Mesenchymal stem cell (in vitro differentiated cells and primary cell): ENCODE data around the gene SRPK2.

Source experiments
- DNase-seq: peaks from one replicate; pipeline ENCODE4 v3.0.0-alpha.2; 2013
- H2AFZ ChIP-seq: one replicate; pipeline ENCODE4 v1.6.1; 2013; ENCODE audit warnings: low read depth, mild to moderate bottlenecking, control low read depth, inconsistent platforms, low read length, moderate library complexity
- H2AK5ac ChIP-seq: 2 replicates; pipeline ENCODE4 v1.6.1; 2013; ENCODE audit warnings: low read length, moderate library complexity, mild to moderate bottlenecking, inconsistent platforms; ENCODE audit not compliant: severe bottlenecking
- H2BK120ac ChIP-seq: one replicate; pipeline ENCODE4 v1.6.1; 2013; ENCODE audit warnings: low read depth, mild to moderate bottlenecking, inconsistent platforms, low read length, moderate library complexity
- H2BK12ac ChIP-seq, 2 experiments: one replicate each; pipeline ENCODE4 v1.6.1; 2013; ENCODE audit warnings: inconsistent platforms in 2 of 2, low read length in 2 of 2, mild to moderate bottlenecking in 2 of 2, moderate library complexity in 2 of 2, control low read depth in 1 of 2
- H2BK15ac ChIP-seq: one replicate; pipeline ENCODE4 v1.6.1; 2013; ENCODE audit warnings: mild to moderate bottlenecking, low read depth, inconsistent platforms; ENCODE audit not compliant: poor library complexity, severe bottlenecking
- H2BK5ac ChIP-seq: 2 replicates; pipeline ENCODE4 v1.6.1; 2013; ENCODE audit warnings: low read depth, mild to moderate bottlenecking, low read length, control low read depth, inconsistent platforms; ENCODE audit not compliant: poor library complexity, severe bottlenecking
- H3K14ac ChIP-seq, 2 experiments: one replicate each; pipeline ENCODE4 v1.6.1; 2013; ENCODE audit warnings: inconsistent platforms in 2 of 2, low read length in 2 of 2, control low read depth in 1 of 2, mild to moderate bottlenecking in 1 of 2, moderate library complexity in 1 of 2
- H3K18ac ChIP-seq, 2 experiments: one replicate each; pipeline ENCODE4 v1.6.1; 2013; ENCODE audit warnings: inconsistent platforms in 2 of 2, low read length in 2 of 2, control low read depth in 1 of 2, low read depth in 1 of 2, mild to moderate bottlenecking in 1 of 2
- H3K23ac ChIP-seq, 2 experiments: one replicate each; pipeline ENCODE4 v1.6.1; 2013; ENCODE audit warnings: inconsistent platforms in 2 of 2, low read length in 2 of 2, mild to moderate bottlenecking in 2 of 2, moderate library complexity in 2 of 2, control low read depth in 1 of 2
- H3K27ac ChIP-seq: 2 replicates; pipeline ENCODE4 v1.5.1; 2013; ENCODE audit warnings: mild to moderate bottlenecking, moderate library complexity, low read length, control low read depth, inconsistent platforms; ENCODE audit not compliant: poor library complexity, severe bottlenecking
- H3K27me3 ChIP-seq, 2 experiments: 2 replicates each; pipeline versions ENCODE4 v1.6.1 to v1.7.0; 2013; ENCODE audit warnings: low read length in 2 of 2, mild to moderate bottlenecking in 2 of 2, moderate library complexity in 2 of 2, control low read depth in 1 of 2, inconsistent platforms in 1 of 2; ENCODE audit not compliant: control insufficient read depth in 1 of 2, insufficient read depth in 1 of 2
- H3K36me3 ChIP-seq, 2 experiments: 2 replicates each; pipeline versions ENCODE4 v1.6.1 to v1.7.0; 2013; ENCODE audit warnings: low read length in 2 of 2, control low read depth in 1 of 2, inconsistent platforms in 1 of 2, low read depth in 1 of 2, mild to moderate bottlenecking in 1 of 2; ENCODE audit not compliant: insufficient read depth in 2 of 2, control insufficient read depth in 1 of 2
- H3K4ac ChIP-seq, 2 experiments: one replicate each; pipeline ENCODE4 v1.6.1; 2013; ENCODE audit warnings: inconsistent platforms in 2 of 2, low read length in 2 of 2, mild to moderate bottlenecking in 2 of 2, moderate library complexity in 2 of 2, control low read depth in 1 of 2, low read depth in 1 of 2
- H3K4me1 ChIP-seq: 2 replicates; pipeline ENCODE4 v1.6.1; 2013; ENCODE audit warnings: low read depth, low read length, control low read depth; ENCODE audit not compliant: control insufficient read depth, insufficient read depth
- H3K4me2 ChIP-seq: 2 replicates; pipeline ENCODE4 v1.6.1; 2013; ENCODE audit warnings: low read length, mild to moderate bottlenecking, inconsistent platforms; ENCODE audit not compliant: poor library complexity, severe bottlenecking
- H3K4me3 ChIP-seq, 2 experiments: 2 replicates each; pipeline versions ENCODE4 v1.5.1 to v1.7.0; 2013; ENCODE audit warnings: low read length in 2 of 2, mild to moderate bottlenecking in 2 of 2, control low read depth in 1 of 2, low read depth in 1 of 2; ENCODE audit not compliant: insufficient read depth in 1 of 2
- H3K79me1 ChIP-seq: replicated peaks from 2 replicates; pipeline ENCODE4 v1.6.1; 2013; ENCODE audit warnings: mild to moderate bottlenecking, control low read depth, low read length, inconsistent platforms; ENCODE audit not compliant: poor library complexity, severe bottlenecking
- H3K9ac ChIP-seq: 2 replicates; pipeline ENCODE4 v1.7.0; 2013; ENCODE audit warnings: mild to moderate bottlenecking, low read length, moderate library complexity
- H3K9me3 ChIP-seq: 2 replicates; pipeline ENCODE4 v1.7.0; 2013; ENCODE audit warnings: mild to moderate bottlenecking, low read length; ENCODE audit not compliant: control insufficient read depth
- H4K8ac ChIP-seq: one replicate; pipeline ENCODE4 v1.6.1; 2013; ENCODE audit warnings: inconsistent platforms, mild to moderate bottlenecking, low read length, moderate library complexity
- H4K91ac ChIP-seq: one replicate; pipeline ENCODE4 v1.6.1; 2013; ENCODE audit warnings: mild to moderate bottlenecking, low read length, inconsistent platforms
- WGBS: methylation state at CpG from one replicate; pipeline ENCODE4 v1.1.7; 2013; ENCODE audit warnings: mixed read lengths; 5-methylcytosine and 5-hydroxymethylcytosine counted together

SRPK2 gene

GRCh38 chr7:105096306-105096705 lies 292.4 kb downstream of the SRPK2 start:
- no peak overlapping the region for H3K23ac ChIP-seq
- no peak overlapping the region for H3K27ac ChIP-seq
- no peak overlapping the region for H2AFZ ChIP-seq
- H2BK120ac ChIP-seq, result no peak overlapping the region
- H4K8ac ChIP-seq, result no peak overlapping the region
- H2BK5ac ChIP-seq, result no peak overlapping the region
- DNase-seq, result no peak
- no peak overlapping the region for H2BK12ac ChIP-seq
- H3K36me3 ChIP-seq, result peaks cover 7 to 97% of the 10 kb centered on the region in 2 experiments
- H3K27me3 ChIP-seq, result no peaks in the 10 kb centered on the region
- no peak overlapping the region for H2BK15ac ChIP-seq
- no peak overlapping the region for H3K9ac ChIP-seq
- no peak overlapping the region for H3K4ac ChIP-seq
- H3K9me3 ChIP-seq, result no peaks in the 10 kb centered on the region
- H3K4me2 ChIP-seq, result no peak overlapping the region
- H3K4me1 ChIP-seq, result peaks cover 5% of the 10 kb centered on the region
- no peak overlapping the region for H3K18ac ChIP-seq
- no CpG with 5 or more reads among the region's 3 CpGs for WGBS
- no peak overlapping the region for H2AK5ac ChIP-seq
- no peak overlapping the region for H3K4me3 ChIP-seq
- no peak overlapping the region for H4K91ac ChIP-seq
- H3K79me1 ChIP-seq, result peaks cover 4% of the 10 kb centered on the region
- no peak overlapping the region for H3K14ac ChIP-seq

DNA sequence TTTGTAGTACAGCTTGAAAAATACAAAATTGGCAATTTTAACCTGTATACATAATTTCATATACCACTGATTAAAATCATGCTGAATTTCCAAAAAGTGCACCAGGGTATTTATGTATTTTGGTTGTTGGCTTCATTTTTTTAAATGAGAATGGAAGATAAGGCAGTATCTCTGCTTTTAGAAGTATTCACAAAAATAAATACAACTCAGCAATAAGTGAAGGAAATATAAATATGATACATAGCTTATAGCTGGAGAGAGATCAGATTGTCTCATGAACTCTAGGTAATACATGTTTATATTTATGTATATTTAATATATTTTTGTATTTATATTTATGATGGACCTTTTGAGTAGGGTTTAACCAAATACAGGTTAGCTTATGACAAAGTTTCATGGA lies 293.8 kb downstream of the SRPK2 start:
- Histone ChIP-seq H2BK120ac (no peak overlapping the region), H4K91ac (no peak overlapping the region), H3K9ac (no peak overlapping the region), H3K14ac (no peak overlapping the region), H3K4ac (no peak overlapping the region), H4K8ac (no peak overlapping the region), H3K36me3 (peaks cover 7 to 97% of the 10 kb centered on the region in 2 experiments), H3K27ac (no peak overlapping the region), H3K4me2 (no peak overlapping the region), H3K4me1 (peaks cover 5% of the 10 kb centered on the region), H3K79me1 (peaks cover 6% of the 10 kb centered on the region), H2AFZ (no peak overlapping the region), H3K9me3 (no peaks in the 10 kb centered on the region), H3K4me3 (no peak overlapping the region), H2AK5ac (no peak overlapping the region), H2BK15ac (no peak overlapping the region), H2BK5ac (no peak overlapping the region), H3K23ac (no peak overlapping the region), H3K18ac (no peak overlapping the region), H2BK12ac (no peak overlapping the region), H3K27me3 (no peaks in the 10 kb centered on the region)
- no peak for DNase-seq

DNA sequence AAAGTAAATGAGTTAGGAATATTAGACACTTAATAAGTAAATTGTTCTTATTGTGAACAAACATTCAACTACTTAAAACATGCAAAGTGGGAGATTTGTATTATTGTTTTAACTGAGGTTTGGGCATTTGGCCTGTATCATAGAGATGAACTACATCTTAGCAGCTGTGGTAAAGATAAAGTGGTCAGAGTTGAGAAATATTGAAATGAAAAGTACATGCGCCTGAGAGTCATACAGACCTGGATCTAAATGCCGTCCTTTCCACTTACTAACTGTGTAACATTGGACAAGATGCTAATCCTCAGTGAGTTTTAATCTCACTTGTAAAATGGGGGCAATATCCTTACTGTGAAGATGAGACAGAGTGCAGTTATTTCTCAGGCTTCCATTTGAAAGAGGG lies 300.3 kb downstream of the SRPK2 start:
- Histone ChIP-seq H3K4ac (no peak overlapping the region), H3K23ac (no peak overlapping the region), H3K27ac (no peak overlapping the region), H2BK12ac (no peak overlapping the region), H2BK5ac (no peak overlapping the region), H3K4me3 (no peak overlapping the region), H3K18ac (no peak overlapping the region), H4K8ac (no peak overlapping the region), H4K91ac (no peak overlapping the region), H3K14ac (no peak overlapping the region), H3K9ac (no peak overlapping the region), H3K27me3 (no peaks in the 10 kb centered on the region), H3K4me1 (no peaks in the 10 kb centered on the region), H3K79me1 (peaks cover 9% of the 10 kb centered on the region), H3K9me3 (no peaks in the 10 kb centered on the region), H3K4me2 (no peak overlapping the region), H2BK15ac (no peak overlapping the region), H2AFZ (no peak overlapping the region), H2BK120ac (no peak overlapping the region), H2AK5ac (no peak overlapping the region), H3K36me3 (peaks cover 19 to 86% of the 10 kb centered on the region in 2 experiments)
- 100% methylated on average over 1 of the region's 2 CpGs for WGBS
- DNase-seq, result no peak

- no peak overlapping the region for H3K4ac ChIP-seq
- H3K79me1 ChIP-seq, result peaks cover 11% of the 10 kb centered on the region
- WGBS, result 96% methylated on average over 5 of the region's 6 CpGs
These were observed 300.7 kb downstream of the SRPK2 start for GRCh38 chr7:105087981-105088380.

More at GRCh38 chr7:105087981-105088380, 300.7 kb downstream of the SRPK2 start:
- H2AK5ac ChIP-seq, result no peak overlapping the region
- no peak overlapping the region for H3K4me2 ChIP-seq
- no peak overlapping the region for H4K8ac ChIP-seq
- H3K9me3 ChIP-seq, result no peaks in the 10 kb centered on the region
- no peak overlapping the region for H3K18ac ChIP-seq
- DNase-seq, result no peak
- H2BK15ac ChIP-seq, result no peak overlapping the region
- H3K36me3 ChIP-seq, result peaks cover 19 to 86% of the 10 kb centered on the region in 2 experiments
- H2BK5ac ChIP-seq, result no peak overlapping the region
- H3K4me1 ChIP-seq, result no peaks in the 10 kb centered on the region
- no peak overlapping the region for H2BK12ac ChIP-seq
- H2AFZ ChIP-seq, result no peak overlapping the region
- no peak overlapping the region for H4K91ac ChIP-seq
- no peak overlapping the region for H3K23ac ChIP-seq
- H2BK120ac ChIP-seq, result no peak overlapping the region
- no peaks in the 10 kb centered on the region for H3K27me3 ChIP-seq
- no peak overlapping the region for H3K9ac ChIP-seq
- no peak overlapping the region for H3K14ac ChIP-seq
- H3K27ac ChIP-seq, result no peak overlapping the region
- H3K4me3 ChIP-seq, result no peak overlapping the region
